NAMALWA (cell line): ENCODE measurements around the gene TMCO4.

Source experiments
- DNase-seq: peaks from one replicate; pipeline ENCODE4 v3.0.0-alpha.2; 2015; ENCODE audit warnings: low spot score

TMCO4 gene

GRCh38 chr1:19684677-19685076 is 115.0 kb downstream of the TMCO4 start:
- DNase-seq, result no peak

GRCh38 chr1:19683351-19683750 is 116.4 kb downstream of the TMCO4 start:
- no peak for DNase-seq

DNA sequence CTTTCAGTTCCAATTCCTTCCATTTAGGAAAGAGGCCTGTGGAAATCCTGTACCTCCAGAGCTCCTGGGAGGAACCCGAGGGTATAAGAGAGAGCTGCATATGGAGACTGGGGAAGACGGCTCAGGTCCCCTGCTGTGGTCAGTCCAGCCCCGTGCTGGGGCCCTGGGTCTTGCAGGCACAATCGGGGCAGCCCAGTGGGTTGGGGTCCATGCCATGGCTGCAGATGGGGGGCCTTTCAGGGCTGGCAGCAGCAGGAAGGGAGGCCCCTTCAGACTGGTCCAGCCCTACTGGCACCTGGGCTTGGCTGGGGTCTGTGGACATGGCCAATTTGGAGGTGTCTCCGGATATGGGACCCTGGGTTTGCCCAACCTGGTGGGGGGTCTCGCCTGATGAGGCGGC is 116.8 kb downstream of the TMCO4 start:
- DNase-seq, result no peak

- DNase-seq, result no peak
Measured at GRCh38 chr1:19682257-19682656, 117.5 kb downstream of the TMCO4 start.

DNA sequence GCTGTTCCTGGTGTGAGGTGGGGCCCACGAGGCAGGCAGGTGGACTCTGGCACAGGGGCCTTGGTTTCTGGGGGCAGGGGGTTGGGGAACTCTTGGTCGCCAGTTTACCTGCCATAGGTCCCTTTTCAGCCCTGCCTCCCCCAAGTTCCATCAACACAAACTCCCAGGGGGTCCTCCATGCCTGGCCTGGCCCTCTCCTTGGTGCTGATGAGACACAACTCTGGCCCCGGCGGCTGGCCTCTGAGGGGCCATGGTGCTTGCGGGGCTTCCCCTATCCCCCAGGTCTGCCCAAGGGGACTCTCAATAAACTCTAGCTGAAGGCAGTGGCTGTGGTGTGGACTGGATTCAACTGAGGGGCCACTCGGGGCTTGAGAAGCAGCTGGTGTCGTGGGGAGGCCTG is 119.1 kb downstream of the TMCO4 start:
- no peak for DNase-seq

DNA sequence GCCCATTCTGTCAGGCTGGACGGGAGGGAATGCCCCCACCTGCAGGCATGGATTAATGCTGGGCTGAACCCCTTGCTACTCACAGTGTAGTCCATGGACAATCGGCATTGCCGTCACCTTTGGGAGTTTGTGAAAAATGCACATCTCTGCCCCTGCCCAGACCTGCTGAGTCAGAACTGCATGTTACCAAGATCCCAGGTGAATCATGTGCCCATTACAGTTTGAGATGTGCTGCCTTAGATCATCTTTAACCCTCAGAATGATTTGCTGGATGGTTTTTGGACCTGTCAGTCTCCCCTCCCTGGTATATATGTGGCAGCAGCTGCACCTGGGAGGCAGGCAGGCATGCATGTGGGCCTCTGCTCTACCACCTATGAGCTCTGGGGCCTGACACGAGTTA is 120.0 kb downstream of the TMCO4 start:
- no peak for DNase-seq

DNA sequence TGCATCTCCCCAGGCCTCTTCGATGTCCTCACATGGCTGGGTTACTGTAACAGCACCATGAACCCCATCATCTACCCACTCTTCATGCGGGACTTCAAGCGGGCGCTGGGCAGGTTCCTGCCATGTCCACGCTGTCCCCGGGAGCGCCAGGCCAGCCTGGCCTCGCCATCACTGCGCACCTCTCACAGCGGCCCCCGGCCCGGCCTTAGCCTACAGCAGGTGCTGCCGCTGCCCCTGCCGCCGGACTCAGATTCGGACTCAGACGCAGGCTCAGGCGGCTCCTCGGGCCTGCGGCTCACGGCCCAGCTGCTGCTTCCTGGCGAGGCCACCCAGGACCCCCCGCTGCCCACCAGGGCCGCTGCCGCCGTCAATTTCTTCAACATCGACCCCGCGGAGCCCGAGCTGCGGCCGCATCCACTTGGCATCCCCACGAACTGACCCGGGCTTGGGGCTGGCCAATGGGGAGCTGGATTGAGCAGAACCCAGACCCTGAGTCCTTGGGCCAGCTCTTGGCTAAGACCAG is 120.7 kb downstream of the TMCO4 start:
- no peak for DNase-seq

DNA sequence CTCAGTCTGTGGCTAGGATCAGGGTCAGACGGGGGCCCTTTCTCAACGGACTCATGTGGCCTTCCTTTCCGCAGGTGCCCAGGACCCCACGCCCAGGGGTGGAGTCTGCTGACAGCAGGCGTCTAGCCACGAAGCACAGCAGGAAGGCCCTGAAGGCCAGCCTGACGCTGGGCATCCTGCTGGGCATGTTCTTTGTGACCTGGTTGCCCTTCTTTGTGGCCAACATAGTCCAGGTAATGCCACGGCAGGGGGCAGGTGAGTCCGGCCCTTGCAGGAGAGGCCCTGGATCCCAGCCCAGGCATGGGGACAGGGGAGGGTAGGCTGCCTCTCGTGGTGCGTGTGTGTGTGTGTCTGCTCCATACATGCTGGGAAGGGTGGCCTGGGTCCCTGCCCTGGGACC is 121.2 kb downstream of the TMCO4 start:
- DNase-seq, result no peak

GRCh38 chr1:19676438-19676922 is 123.2 kb downstream of the TMCO4 start:
- DNase-seq, result peak; percentile 38

DNA sequence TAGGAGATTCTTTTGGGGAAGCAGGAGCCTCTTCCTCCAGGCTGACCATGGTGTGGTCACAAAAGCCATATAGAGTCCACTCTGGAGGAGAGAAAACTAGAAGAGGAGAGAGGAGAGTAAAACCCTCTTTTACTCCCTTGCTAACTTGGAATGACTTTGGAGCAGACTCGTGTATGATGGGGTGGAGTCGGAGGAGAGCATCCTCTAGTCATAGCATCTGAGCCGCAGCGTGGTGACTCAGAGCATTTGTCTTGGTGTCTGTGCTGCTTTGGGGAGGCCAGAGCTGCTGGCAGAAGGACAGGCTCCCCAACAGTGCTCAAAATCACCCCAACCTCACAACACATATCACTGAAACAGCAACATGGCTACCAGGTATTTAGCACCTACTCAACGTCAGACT is 123.9 kb downstream of the TMCO4 start:
- DNase-seq, result no peak

- DNase-seq, result no peak
Measured at GRCh38 chr1:19672237-19672636, 127.5 kb downstream of the TMCO4 start.

GRCh38 chr1:19670787-19671186 is 128.9 kb downstream of the TMCO4 start:
- DNase-seq, result no peak

DNA sequence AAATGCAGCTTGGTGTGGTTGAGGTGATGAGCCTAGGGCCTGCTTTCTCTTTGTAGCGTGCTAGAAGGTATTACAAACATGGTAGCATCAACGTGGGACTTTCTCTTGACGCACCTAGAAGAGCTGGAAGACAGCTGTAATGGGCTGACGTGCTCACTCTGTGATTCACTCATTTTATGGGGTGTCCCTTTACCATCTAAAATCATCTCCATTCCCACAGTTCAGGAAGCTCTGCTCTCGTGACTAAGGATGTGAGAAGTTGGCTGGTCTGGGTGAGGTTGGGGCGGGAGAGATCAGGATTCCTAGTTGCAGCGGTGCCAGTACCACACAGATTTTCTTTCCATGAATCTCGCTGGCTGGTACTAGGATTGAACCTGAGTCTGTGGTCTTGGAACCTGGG is 130.8 kb downstream of the TMCO4 start:
- DNase-seq, result no peak

- DNase-seq, result no peak
Measured at GRCh38 chr1:19665496-19666465, 133.9 kb downstream of the TMCO4 start.

GRCh38 chr1:19665186-19665495 is 134.6 kb downstream of the TMCO4 start:
- DNase-seq, result no peak

DNA sequence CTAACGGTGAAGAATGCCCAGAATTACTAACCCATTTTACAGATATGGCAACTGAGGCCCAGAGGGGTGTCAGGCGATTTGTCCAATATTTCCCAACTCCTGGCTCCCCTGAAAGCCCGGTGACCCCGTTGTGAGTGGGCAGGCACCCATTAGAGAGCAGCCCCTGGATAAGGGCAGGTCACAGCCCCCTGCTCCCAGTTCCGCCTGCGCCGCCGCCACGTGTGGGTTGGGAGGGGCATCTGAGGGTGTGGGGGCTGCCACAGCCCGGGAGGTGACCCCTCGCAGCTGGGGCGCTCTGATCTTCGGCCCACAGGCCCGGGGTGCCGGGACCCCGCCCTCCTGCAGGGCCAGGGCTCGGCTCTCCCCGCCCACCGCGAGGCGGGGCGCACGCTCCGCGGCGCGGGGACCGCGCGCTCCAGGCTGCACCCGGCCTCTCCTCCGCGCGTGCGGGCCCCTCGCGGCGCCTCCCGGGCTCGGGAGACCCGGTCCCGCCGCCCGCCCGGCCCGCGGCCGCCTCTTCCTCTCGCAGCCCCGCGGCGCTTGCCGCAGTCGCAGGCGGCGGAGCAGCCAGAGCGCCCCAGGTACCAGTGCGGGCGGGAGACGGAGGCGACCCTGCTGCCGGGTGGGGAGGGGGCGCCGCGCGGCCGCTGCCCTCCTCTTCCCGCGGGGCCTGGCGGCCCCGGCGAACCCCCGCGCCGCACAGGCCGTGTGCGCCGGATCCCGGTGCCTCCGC is 135.1 kb downstream of the TMCO4 start, which contains the start of gene HTR6:
TSS of gene HTR6 (plus strand) at position 423 of the 733 bp plus-strand sequence. CDS start 879 bp downstream, outside the sequence.
- no peak for DNase-seq

DNA sequence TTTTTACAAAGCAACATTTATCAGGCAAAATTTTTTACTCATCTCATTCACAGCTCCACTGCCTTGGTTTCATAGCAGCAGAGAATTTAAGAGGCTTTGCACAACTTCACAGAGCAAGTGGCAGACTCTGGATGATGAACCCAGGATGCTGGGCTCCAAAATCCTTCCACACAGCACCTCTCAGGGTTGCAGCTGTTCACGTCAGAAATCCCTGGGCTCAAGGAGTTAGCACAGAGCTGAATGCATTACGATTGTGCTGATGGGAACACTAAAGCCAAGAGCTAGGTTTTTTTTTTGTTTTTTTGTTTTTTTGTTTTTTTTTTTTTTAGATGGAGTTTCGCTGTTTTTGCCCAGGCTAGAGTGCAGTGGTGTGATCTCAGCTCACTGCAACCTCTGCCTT is 137.4 kb downstream of the TMCO4 start:
- DNase-seq, result no peak

- peak; percentile 67 for DNase-seq
Measured at GRCh38 chr1:19661721-19662228, 137.9 kb downstream of the TMCO4 start.

GRCh38 chr1:19658186-19658585 is 141.5 kb downstream of the TMCO4 start:
- DNase-seq, result no peak

DNA sequence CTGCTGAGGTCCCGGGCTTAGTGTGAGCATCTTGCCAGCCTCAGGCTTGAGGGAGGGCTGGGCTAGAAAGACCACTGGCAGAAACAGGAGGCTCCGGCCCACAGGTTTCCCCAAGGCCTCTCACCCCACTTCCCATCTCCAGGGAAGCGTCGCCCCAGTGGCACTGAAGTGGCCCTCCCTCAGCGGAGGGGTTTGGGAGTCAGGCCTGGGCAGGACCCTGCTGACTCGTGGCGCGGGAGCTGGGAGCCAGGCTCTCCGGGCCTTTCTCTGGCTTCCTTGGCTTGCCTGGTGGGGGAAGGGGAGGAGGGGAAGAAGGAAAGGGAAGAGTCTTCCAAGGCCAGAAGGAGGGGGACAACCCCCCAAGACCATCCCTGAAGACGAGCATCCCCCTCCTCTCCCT is 142.2 kb downstream of the TMCO4 start:
- no peak for DNase-seq

GRCh38 chr1:19656780-19657466 is 142.8 kb downstream of the TMCO4 start:
- peak; percentile 34 for DNase-seq
